T-helper 9 cell (primary cell): ENCODE results near the gene FAAH.
A peak's percentile ranks its signal among the peaks of the same experiment; 100 is the strongest.

Source experiments
- DNase-seq: peaks from one replicate; pipeline ENCODE4 v3.0.0-alpha.2; 2020

FAAH gene

DNA sequence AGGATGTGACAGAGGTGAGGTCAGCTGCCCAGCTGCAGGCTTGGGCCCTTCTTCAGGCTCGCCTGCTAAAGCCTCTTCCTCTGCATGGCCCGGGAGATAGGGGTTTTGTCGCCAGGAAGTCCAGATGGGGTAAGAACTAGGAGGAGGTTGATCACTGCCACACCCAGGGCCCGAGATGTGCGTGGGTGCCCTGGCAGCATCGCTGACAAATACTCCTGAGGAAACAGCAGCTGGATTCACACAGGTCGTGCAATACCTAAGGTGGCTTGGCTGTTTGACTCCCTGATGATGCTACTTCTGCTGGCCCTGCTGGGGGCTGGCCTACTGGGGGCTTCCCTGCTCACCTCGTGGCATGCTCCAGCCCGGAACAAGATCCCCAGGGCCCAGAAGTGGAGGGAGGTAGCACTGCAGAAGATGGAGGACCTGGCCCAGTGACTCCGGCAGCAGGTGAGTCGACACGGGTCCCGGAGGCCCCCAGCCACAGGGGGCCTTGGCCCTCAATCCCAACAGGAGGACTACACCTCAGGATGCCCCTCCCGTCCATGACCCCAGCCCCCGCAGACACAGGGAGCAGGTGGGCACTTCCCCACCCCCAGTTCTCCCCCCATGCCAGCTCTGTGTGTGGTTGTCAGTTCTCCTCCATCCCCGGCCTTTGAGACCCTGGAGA lies 29.6 kb downstream of the FAAH start:
- no peak for DNase-seq

DNA sequence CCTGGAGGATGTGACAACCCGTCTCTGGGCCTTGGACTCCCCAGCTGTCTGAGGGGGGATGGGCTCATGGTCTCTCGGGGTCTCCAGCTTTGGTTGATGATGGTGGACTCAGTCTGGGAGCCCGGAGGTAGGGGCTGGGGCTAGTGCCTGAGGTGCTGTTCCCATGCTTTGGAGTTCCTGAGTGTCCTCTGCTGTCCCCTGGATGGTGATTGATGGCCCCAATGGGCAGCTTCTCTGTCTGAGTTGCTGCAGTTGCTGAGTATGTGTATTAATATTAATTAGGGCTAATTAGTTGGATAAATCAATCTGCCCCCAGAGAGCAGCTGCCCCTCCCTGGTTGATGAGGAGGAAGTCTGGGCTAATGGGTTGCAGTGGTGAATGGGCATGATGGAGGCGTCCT lies 30.6 kb downstream of the FAAH start:
- no peak for DNase-seq

DNA sequence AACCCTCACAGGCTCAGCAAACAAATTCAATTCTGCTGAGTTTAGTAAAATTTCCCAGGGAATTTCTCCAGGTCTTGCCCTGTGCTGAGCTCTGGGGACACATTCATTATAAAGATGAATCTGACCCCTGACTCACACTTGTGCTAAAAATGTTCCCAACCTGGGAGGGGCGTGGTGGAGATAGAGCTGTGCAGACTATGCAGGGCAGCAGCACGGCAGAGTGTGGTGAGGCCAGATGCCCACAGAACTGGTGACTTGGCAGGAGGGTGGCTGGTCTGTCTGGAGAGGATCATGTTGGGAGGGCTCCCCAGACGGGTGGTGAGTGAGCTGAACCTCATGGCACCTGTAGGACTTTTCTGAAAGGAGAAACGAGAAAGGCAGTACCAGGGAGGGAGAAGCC lies 31.6 kb downstream of the FAAH start:
- no peak for DNase-seq

DNA sequence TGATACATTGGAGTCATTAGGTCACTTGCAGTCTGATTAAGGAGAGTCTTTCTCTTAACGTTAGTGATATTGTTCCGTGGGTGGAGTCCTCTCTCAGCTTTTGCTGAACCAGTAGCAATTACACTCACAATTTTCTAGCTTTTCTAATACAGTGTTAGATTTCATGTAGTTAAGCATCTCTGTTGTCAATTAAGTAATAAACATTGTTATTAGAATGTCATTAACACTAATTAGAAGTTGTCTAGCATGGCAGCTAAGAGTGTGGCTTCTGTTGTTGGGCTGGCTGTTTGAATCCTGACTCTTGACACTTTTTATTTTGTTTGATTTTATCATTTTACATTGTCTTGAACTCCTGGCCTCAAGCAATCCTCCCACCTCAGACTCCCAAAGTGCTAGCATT lies 33.4 kb downstream of the FAAH start:
- no peak for DNase-seq

DNA sequence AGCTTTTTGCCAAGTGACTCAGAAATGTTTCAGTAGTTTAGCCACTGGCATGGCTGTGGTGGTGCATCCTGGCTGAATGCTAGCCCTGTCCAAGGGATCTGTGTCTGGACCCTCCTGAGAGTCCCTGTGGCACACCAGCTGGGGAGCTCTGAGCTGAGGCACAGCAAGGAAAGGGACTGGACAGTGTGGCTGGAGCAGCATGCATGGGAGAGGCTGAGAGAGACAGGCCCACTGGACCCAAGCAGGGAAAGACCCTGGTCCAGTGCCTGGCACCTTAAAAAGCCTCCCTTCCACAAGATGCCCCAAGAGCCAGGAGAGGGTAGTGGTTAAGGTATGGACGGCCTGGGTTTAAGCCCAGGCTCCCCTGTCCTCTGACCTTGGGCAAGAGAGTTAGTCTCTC lies 35.3 kb downstream of the FAAH start:
- no peak for DNase-seq

DNA sequence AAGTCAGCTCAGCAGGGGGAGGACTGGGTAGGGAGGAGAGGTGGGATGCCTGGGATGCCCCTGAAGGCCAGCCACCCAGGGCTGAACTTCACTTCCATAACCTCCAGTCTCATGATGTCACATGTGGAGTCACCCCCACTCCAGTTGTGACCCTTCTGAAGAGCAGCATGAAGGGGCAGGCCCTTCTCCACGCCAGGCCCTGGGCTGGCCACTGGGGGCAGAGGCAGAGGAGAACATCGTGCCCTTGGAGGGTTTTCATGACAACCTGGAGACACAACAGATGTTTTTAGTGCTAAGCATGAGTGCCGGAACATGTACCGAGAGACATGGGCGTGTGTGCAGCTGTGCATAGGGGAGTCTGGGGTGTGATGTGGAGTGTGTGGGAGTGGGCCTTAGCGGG lies 37.6 kb downstream of the FAAH start:
- DNase-seq: no peak

DNA sequence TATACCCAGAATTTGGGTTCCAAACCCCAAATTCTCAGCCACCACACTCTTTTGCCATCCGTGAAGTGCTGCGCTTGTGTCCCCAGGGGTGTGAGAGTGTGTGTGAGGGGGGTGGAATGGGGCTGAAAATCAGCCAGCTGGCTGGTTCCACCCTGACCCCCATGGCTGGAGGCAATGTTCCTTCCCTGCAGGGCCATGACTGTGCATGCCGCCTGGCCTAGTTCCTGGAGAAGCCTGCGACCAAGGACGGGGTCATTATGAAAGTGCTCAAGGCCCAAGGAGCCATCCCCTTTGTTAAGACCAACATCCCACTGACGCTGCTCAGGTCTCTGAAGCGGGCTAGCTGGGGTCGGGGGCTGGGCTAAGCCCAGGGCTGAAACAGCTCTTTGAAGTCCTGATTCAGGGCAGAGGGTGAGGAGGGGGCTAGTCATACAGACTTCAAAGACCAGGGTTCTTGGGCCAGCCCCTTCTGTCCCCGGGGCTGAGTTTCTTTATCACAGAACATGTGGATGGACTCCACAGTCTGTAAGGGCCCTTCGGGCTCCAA lies 38.7 kb downstream of the FAAH start:
- DNase-seq: no peak

DNA sequence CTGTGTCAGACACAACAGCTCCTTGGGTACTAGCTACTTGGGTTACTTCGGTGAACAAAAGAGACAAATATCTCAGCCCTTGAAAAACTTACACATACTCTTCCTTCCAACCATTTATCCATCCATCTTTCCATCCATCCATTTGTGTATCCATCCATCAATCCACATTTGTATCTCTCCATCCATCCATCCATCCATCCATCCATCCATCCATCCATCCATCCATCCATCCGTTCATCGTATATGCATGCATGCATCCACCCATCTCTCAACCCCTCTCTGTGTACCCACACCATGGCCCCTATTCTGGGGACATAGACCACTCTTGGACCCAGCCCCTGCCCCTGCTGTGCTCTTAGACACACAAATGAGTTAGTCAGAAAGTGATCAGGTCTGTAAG lies 40.2 kb downstream of the FAAH start:
- no peak for DNase-seq

DNA sequence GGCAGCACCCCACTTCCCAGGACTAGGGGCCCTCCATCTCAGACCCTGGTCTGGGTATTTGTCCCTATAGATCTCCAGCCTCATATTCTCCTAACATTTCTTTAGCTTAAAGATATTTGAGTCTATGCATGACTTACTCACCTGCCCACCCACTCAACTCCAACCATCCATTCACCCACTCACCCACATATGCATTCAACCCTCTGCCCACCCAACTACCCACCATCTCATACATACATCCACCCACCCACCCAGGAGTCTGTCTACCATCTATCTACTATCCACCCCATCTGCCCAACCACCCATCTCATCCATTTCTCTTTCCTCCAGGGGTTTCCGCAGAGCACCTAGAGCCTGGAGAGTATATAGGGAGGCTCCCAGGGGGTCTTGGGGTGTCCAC lies 42.7 kb downstream of the FAAH start:
- no peak for DNase-seq

DNA sequence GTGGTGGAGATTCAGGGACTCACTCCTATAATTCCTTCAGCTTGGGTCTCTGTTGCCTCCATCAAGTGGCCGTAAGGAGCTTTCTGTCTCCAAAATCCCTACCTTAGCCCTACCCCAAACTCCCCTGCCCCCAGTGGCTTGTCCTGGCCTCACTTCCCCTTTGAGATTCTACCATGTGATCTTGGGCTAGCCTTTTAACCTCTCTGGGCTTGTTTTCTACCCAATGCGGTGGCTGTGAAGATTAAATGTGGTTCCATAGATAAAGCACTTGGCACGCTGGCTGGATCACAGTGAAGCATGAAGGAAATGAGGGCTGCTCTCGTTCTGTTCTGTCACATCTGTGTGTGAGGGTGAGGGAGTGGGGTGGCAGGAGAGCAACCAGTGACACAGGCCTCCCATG lies 43.6 kb downstream of the FAAH start:
- DNase-seq: no peak

DNA sequence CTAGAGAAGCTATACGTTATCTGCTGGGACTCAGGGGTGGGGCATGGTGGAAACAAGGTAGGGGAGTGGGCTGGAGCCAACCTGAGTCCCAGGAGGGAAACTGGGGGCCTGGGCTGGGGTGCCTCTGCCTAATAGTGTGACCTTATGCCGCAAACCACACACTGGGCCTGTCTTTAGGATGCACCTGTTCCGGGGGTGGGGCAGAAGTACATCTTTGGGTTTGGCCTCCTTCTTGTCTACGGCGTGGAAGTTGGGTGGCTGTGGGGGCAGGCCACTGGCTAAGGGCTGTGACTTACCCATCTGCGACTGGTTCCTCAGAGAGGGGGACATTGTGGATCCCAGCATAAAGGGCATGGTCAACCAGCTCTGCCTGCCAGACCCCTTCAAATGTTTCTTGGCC lies 44.2 kb downstream of the FAAH start:
- DNase-seq: no peak

DNA sequence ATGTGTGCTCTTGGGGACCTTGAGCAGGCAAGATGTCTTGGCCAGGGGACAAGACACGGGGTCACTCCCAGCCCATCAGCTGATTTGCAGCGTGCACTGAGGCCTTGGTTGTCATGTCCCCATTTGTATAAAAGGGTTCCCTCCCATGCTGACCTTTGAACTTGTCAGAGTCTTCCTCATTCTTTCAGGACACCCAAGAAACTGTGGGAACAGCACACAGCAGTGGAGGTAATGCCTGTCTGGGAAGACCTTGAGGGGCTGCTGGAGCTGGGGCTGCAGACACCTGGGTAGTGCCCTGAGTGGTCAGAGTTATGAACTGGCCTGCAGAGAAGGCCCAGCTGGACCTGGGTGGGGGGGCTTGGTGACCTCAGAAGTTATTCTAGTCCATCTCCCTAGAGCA lies 46.4 kb downstream of the FAAH start:
- DNase-seq: no peak

DNA sequence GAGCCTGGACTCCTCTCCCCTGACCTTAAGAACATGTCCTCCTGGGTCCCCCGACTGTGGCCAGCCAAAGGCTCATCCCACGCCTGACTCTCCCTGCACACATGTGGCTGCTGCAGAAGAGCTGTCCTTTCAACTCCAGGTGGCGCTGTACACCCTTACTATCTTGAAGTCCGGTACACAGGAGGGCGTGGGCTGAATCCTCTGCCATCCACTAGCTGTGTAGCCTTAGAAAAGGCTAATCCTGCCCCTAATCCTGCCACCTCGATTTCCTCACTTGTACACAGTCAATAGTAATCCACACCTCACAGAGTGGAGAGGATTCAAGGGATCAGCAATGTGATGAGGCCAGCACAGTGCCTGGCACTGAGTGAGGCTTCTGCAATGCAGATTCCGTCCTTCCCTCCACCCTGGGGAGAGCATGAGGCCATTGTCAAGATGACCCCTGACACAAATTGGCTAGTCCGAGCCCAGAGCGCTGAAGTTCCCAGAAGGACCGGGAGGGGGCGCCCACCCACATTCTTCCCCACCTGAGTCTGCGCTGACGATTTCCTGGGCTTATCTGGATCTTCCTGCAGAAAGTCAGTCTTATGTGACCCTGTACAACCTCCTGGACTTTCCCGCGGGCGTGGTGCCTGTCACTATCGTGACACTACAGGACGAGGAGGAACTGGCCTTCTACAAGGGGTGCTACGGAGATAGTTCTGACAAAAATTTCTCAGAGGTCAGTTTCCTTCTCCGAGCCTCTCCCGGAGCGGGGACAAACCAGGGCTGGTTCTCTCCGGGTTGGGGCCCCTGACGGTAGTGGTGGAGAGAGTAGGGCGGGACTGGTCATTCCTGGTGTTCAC lies 48.4 kb downstream of the FAAH start:
- DNase-seq: peak; percentile 64

DNA sequence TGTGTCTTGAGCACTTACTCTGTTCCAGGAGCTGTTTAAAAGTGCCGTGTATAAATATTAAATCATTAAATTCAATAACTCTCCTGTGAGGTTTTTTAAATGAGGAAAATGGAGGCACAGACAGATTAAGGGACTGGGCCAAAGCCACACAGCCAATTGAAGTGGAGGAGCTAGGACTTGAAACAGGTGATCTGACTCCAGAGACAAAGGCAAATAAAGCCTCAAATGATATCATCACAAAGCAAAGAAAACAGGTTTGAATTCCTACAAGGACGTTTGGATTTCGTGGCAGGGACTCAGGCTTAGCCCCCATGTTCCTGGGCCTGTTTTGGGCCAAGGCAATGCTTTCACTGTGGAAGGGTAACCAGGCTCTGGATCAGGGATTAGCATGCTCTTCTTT lies 50.3 kb downstream of the FAAH start:
- no peak for DNase-seq

DNA sequence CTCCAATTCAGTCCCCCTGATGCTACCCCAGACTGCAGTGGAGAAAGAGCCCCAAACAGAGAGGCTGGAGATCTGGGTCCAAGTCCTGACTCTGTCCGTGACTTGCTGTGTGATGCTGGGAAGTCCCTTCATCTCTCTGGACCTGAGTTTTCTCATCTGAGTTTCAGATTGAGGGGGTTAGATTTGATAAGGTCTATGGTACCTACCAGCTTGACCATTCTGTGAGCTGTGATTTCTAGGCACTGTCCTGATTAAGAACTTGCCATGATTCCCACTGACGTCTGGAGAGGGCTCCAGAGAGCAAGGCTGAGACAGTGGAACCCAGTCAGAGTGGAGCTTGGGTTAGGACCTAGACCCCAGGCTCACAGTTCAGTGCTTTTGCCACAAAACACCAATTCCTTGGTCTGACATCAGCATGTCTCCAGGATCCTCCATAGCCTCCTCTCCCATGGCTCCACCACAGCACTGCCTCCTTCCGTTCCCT lies 51.7 kb downstream of the FAAH start:
- no peak for DNase-seq

DNA sequence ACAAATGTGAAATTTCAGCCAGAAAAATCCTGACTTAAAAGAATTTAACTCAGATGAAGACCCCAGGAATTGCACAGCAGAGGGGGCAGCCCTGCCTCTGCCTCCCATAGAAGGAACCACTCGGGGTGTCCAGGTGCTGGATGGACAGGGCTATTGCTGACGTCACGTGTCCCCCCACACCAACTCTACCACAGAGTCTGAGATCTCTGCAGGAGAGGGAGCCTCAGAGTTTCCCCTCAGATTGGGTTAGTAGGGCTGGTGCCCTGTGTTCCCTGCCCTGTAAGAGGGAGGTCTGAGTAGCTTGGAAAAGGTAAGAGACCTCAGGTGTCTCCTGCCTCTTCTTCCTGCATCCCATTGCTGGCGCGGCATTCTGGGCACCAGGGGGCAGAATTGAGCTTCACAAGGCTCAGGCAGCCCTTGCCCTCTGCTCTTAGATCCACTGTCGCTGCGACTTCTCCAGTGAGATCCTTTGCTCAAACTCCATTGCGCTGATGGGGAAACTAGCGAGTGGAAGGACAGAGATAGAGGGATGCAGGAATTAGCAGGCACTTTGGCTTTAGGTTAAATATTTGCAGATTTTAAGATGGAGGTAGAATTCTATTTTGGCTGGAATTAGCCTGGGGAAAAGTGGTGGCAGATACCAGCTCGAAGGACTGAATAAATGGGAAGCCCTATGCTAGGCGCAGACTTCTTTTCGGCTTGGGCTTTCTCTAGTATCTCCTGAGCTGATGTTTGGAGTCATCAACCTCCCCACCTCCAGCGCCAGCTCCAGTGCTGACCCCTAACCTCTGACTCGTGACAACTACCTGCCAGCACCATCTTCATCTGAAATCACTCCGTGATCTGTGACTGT lies 52.8 kb downstream of the FAAH start:
- DNase-seq: peak; percentile 74

DNA sequence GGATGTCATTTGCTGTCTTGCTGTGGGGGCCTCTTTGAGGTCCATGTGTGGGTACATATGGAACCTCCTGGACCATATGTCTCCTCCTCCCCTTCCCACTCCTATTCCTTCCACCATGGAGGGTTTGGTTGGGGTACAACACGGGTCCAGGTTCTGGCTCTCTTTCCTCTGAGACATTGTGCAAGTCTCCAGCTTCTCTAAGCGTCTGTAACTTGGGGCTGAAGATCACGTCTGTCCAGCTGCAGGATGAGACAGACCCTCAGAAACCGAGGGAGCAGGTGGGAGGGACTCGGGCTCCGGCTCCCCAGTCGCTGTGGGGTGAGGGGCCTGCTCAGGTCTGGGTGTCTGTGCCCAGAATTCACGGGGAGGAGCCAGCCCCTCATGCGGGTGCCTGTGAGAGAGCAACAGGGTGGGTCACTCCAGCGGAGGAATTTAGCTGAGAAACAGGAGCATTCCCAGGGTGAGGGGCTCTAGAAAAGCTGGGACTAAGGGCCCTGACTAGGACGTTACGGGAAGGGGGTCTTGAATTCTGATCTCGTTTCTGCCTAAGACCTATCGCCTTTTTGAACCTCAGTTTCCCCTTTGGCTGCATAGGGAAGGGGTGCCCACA lies 53.5 kb downstream of the FAAH start:
- DNase-seq: no peak

DNA sequence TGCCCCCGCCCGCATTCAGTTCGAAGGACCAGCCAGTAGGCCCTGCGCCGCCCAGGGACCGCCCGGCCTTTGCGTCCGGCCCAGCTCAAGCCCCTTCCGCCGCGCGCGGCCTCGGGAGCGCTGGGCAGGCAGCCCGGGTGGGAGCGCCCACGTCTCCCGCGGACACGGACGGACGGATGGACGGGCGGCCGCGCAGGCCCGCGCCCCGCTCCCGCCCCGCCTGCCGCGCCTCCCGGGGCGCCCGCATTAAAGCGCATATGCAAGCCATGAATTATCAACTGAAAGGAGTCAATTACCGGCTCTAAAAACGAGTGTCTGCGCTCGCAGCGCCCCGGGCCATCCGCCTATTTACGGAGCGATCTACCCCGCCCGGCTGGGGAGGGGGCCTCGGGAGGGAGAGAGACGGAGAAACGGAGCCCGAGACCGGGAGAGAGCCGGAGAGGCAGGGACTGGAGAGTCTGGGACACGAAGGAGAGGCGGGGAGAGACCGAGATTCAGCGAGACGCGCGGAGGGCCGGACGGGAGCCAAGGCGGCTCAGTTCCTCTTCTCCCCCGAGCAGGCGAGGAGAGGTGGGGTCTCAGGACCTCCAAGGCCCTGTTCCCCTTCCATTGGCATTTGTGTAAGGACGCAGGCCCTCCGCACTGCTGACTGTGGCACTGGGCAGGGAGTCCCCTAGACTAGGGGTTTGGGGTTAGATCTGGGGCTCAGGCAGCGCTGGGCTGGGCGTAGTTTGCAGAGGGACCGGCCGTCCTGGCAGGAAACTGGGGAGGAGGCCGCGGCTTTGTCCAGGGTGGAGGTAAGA lies 54.2 kb downstream of the FAAH start:
- no peak for DNase-seq

DNA sequence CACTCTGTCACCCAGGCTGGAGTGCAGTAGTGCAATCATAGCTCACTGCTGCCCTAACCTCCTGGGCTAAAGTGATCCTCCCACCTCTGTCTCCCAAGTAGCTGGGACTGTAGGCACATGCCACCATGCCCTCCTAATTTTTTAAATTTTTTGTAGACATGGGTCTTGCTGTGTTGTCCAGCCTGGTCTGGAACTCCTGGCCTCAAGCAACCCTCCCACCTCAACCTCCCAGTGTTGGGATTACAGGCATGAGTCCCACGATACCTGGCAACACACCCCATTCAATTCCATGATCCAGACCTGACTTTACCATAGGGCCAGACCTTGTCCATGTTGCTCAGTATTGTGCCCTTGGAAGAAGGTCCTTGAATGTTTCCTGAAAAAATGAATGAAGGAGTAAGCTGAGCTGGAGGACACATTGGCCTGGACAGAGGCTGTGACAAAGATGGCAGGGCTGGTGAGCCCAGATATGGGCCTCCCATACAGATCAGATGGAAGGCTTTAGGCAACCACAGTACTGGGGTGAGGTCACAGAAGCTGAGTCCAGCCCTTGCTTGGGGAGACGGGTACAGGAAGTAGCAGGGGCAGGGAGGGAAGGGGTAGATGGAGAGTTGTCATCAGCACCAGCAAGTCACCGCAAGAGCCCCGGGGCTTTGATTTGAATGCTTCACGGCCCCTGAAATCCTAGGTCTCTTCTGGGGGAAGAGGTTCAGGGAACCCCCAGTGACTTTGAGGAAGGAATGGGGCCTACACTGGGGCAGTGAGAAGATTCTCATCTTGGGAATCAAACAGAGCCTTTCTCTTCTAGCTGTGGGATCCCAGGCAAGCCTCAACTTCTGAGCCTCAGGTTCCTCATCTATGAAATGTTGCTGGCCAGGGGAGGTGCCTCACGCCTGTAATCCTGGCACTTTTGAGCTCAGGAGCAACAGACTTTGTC lies 55.4 kb downstream of the FAAH start:
- no peak for DNase-seq

DNA sequence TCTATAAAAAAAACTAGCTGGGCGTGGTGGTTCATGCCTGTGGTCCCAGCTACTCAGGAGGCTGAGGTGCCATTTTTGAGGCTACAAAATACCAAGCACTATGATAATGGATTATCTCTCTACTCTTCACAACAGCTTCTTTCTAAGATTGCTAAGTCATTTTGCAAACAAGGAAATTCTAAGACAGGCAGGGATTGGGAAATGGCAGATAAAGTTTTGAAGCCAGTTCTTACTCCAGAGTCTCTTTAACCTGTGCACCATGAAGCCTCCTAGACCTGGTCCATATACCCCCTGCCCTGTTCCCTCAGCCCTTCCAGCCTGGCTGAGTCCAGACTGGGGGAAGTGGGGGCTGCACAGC lies 56.0 kb downstream of the FAAH start:
- no peak for DNase-seq
